PC-9 (cell line): ENCODE data around the gene SLC43A3. TPM values are rescaled to one million over a fixed set of nuclear protein-coding genes. Genes with fewer than 3 reads are reported as not detected.

Experiments
- BruUV-seq: library from RNA; stranded (reverse); fragments of 400-500 nt; replicated peaks from 2 replicates; lab custom pipeline; 2021; lab: Mats Ljungman, UMichigan
- CTCF ChIA-PET: fragments of 300-600 bp; sonication (Branson Sonifier 250); formaldehyde crosslinking; loops from one replicate; lab custom pipeline; 2022; ENCODE audit warnings: antibody characterized with exemption; lab: Charles Lee
- POLR2A ChIA-PET: fragments of 300-600 bp; sonication (Branson Sonifier 250); formaldehyde crosslinking; loops from one replicate; lab custom pipeline; 2022; ENCODE audit warnings: antibody characterized with exemption; ENCODE audit not compliant: unreplicated experiment; lab: Charles Lee
- DNase-seq, 2 experiments: peaks; one replicate each; pipeline versions ENCODE4 v3.0.0 to v3.0.0-alpha.2; 2015 to 2022; ENCODE audit warnings: mixed read lengths in 1 of 2
- H2AFZ ChIP-seq: fragments of 200-600 bp; sonication (generic); 2 replicates; pipeline ENCODE4 v1.8.1; 2017; ENCODE audit warnings: antibody characterized with exemption
- H3F3A ChIP-seq: fragments of 200-600 bp; sonication (generic); 2 replicates; pipeline ENCODE4 v1.8.1; 2017; ENCODE audit warnings: antibody characterized with exemption, mild to moderate bottlenecking, low read depth; ENCODE audit not compliant: insufficient read depth
- H3K27ac ChIP-seq: fragments of 200-600 bp; sonication (generic); 2 replicates; pipeline ENCODE4 v1.6.1; 2016; ENCODE audit warnings: mixed run types
- H3K27me3 ChIP-seq: fragments of 200-600 bp; sonication (generic); 2 replicates; pipeline ENCODE4 v1.6.1; 2016; ENCODE audit warnings: low read depth, mixed run types; ENCODE audit not compliant: insufficient read depth
- H3K36me3 ChIP-seq: fragments of 200-600 bp; sonication (generic); 2 replicates; pipeline ENCODE4 v1.6.1; 2016; ENCODE audit warnings: low read depth, mixed run types
- H3K4me1 ChIP-seq: fragments of 200-600 bp; sonication (generic); replicated peaks from 2 replicates; pipeline ENCODE4 v1.6.1; 2016; ENCODE audit warnings: mixed run types; ENCODE audit not compliant: insufficient read depth
- H3K4me2 ChIP-seq: fragments of 200-600 bp; sonication (generic); 2 replicates; pipeline ENCODE4 v1.6.1; 2017; ENCODE audit warnings: mixed run types
- H3K4me3 ChIP-seq: fragments of 200-600 bp; sonication (generic); 2 replicates; pipeline ENCODE4 v1.6.1; 2016; ENCODE audit warnings: mixed run types
- H3K79me2 ChIP-seq: fragments of 200-600 bp; sonication (generic); 2 replicates; pipeline ENCODE4 v1.6.1; 2017; ENCODE audit warnings: low read depth, mixed run types
- H3K9me2 ChIP-seq: fragments of 200-600 bp; sonication (generic); 2 replicates; pipeline ENCODE4 v1.8.1; 2017; ENCODE audit warnings: mild to moderate bottlenecking; ENCODE audit not compliant: insufficient read depth
- H3K9me3 ChIP-seq: fragments of 200-600 bp; sonication (generic); 2 replicates; pipeline ENCODE4 v1.8.1; 2016; ENCODE audit warnings: low read depth; ENCODE audit not compliant: insufficient read depth
- H4K20me1 ChIP-seq: fragments of 200-600 bp; sonication (generic); 2 replicates; pipeline ENCODE4 v1.8.1; 2017; ENCODE audit not compliant: insufficient read depth
- CTCF ChIP-seq: fragments of 200-600 bp; sonication (generic); conservative IDR thresholded peaks from 2 replicates; pipeline ENCODE4 v1.6.1; 2017; ENCODE audit warnings: mixed run types, antibody characterized with exemption, mild to moderate bottlenecking, moderate library complexity
- EZH2 ChIP-seq: fragments of 200-600 bp; sonication (generic); IDR thresholded peaks from 2 replicates; pipeline ENCODE4 v1.8.0; 2017; ENCODE audit warnings: antibody characterized with exemption, low read depth
- intact Hi-C: fragments of 100-400 bp; cut with micrococcal nuclease; formaldehyde crosslinking; loops from one replicate; pipeline ENCODE4 v1.10.0; 2022; ENCODE audit not compliant: unreplicated experiment
- total RNA-seq: library from RNA; stranded (reverse); gene quantifications from 2 replicates; pipeline ENCODE4 v1.2.3, GENCODE V29; 2021

Gene SLC43A3
- total RNA-seq, 1 experiment from 2014 or later, result 41.3 TPM

GRCh38 chr11:57375490-57375889 is 51.4 kb downstream of the SLC43A3 start:
- Histone ChIP-seq H3K9me2 (no peaks in the 10 kb centered on the region), H3F3A (no peaks in the 10 kb centered on the region), H3K27ac (no peak overlapping the region), H3K79me2 (no peaks in the 10 kb centered on the region), H3K36me3 (no peaks in the 10 kb centered on the region), H3K4me2 (no peak overlapping the region), H2AFZ (no peak overlapping the region), H4K20me1 (no peaks in the 10 kb centered on the region), H3K4me1 (no peaks in the 10 kb centered on the region), H3K9me3 (no peaks in the 10 kb centered on the region), H3K4me3 (no peak overlapping the region), H3K27me3 (peaks cover 35% of the 10 kb centered on the region)
- no peak for DNase-seq
- POLR2A ChIA-PET, result no interaction called here
- CTCF ChIA-PET, result interaction anchor here (0.7 kb wide), 1 partner anchor 25 kb away, joined by 9 read pairs; no protein-coding TSS in a partner anchor
- TF ChIP-seq EZH2, result no peak
- no peak for TF ChIP-seq CTCF
- no TSS peak for BruUV-seq
- intact Hi-C loops, result no loop called here

- Histone ChIP-seq H3F3A (no peaks in the 10 kb centered on the region), H4K20me1 (no peaks in the 10 kb centered on the region), H3K27ac (no peak overlapping the region), H3K27me3 (peaks cover 31% of the 10 kb centered on the region), H2AFZ (no peak overlapping the region), H3K9me2 (no peaks in the 10 kb centered on the region), H3K79me2 (no peaks in the 10 kb centered on the region), H3K4me1 (no peaks in the 10 kb centered on the region), H3K4me2 (no peak overlapping the region), H3K36me3 (no peaks in the 10 kb centered on the region), H3K4me3 (no peak overlapping the region), H3K9me3 (no peaks in the 10 kb centered on the region)
- CTCF ChIA-PET, result no interaction called here
- DNase-seq, result no peak
- BruUV-seq, result no TSS peak
- POLR2A ChIA-PET, result no interaction called here
- intact Hi-C loops, result no loop called here
- no peak for TF ChIP-seq CTCF
- TF ChIP-seq EZH2, result no peak
Measured at GRCh38 chr11:57374966-57375365, 52.0 kb downstream of the SLC43A3 start.

- DNase-seq, result no peak
- Histone ChIP-seq H3K4me3 (no peak overlapping the region), H3K27ac (no peak overlapping the region), H3K9me3 (no peaks in the 10 kb centered on the region), H3K27me3 (peaks cover 13% of the 10 kb centered on the region), H4K20me1 (no peaks in the 10 kb centered on the region), H3K9me2 (no peaks in the 10 kb centered on the region), H3F3A (no peaks in the 10 kb centered on the region), H2AFZ (no peak overlapping the region), H3K4me2 (no peak overlapping the region), H3K36me3 (no peaks in the 10 kb centered on the region), H3K4me1 (no peaks in the 10 kb centered on the region), H3K79me2 (no peaks in the 10 kb centered on the region)
- intact Hi-C loops, result no loop called here
- no peak for TF ChIP-seq CTCF
- no peak for TF ChIP-seq EZH2
- BruUV-seq, result no TSS peak
- ChIA-PET POLR2A (no interaction called here), CTCF (no interaction called here)
Measured at GRCh38 chr11:57373146-57373545, 53.8 kb downstream of the SLC43A3 start.
